HCT116 (cell line): Measurements from ENCODE around the gene AGTRAP. TPM values are rescaled to one million over a fixed set of nuclear protein-coding genes. Genes with fewer than 3 reads are reported as not detected.

Source experiments
- ATAC-seq: fragments of 200-7000 bp; cut with Tn5 transposase; 2 replicates; pipeline ENCODE4 v1.9.1; 2020; ENCODE audit warnings: mild to moderate bottlenecking, moderate library complexity
- BruUV-seq: library from RNA; stranded (reverse); fragments of 400-500 nt; replicated peaks from 2 replicates; lab custom pipeline; 2021; lab: Mats Ljungman, UMichigan
- CTCF ChIA-PET: fragments of 300-600 bp; sonication (Branson Sonifier 250); formaldehyde crosslinking; loops from one replicate; lab custom pipeline; 2021; ENCODE audit warnings: antibody characterized with exemption; lab: Charles Lee
- POLR2A ChIA-PET: fragments of 300-600, 350-600 bp; sonication (Branson Sonifier 250); formaldehyde crosslinking; loops from one replicate; lab custom pipeline; 2021; ENCODE audit warnings: antibody characterized with exemption; lab: Charles Lee
- RAD21 ChIA-PET, 2 experiments: fragments of 300-600 bp; sonication (Branson Sonifier 250); formaldehyde crosslinking; loops; one replicate each; lab custom pipeline; 2023; ENCODE audit warnings: low total read pairs in 2 of 2; ENCODE audit not compliant: uncharacterized antibody in 2 of 2, unreplicated experiment in 2 of 2, low non-redundant PET in 1 of 2; lab: Charles Lee
- DNase-seq: peaks from one replicate; pipeline ENCODE4 v3.0.0-alpha.2; 2010; ENCODE audit warnings: low read depth, low spot score
- H2AFZ ChIP-seq: fragments of 200-600 bp; shearing (Covaris generic), sonication (generic); 2 replicates; pipeline ENCODE4 v1.6.1; 2017; ENCODE audit warnings: low read depth, mixed run types, mixed read lengths, antibody characterized with exemption, low read length; ENCODE audit not compliant: poor library complexity, severe bottlenecking
- H3K27ac ChIP-seq: 2 replicates; pipeline ENCODE4 v1.5.1; 2012; ENCODE audit warnings: low read depth, low read length
- H3K27me3 ChIP-seq: fragments of 200-600 bp; sonication (generic); 2 replicates; pipeline ENCODE4 v1.6.1; 2016; ENCODE audit warnings: mixed run types, low read length, mixed read lengths; ENCODE audit not compliant: insufficient read depth
- H3K36me3 ChIP-seq, 2 experiments: fragments of 200-500 bp in 1 of 2; fragments of 200-600 bp in 1 of 2; sonication (Bioruptor generic) in 1 of 2; sonication (generic) in 1 of 2; 2 replicates each; pipeline versions ENCODE4 v1.5.1 to v1.6.1; 2014 to 2016; ENCODE audit warnings: low read length in 2 of 2, inconsistent platforms in 1 of 2, mixed read lengths in 1 of 2, mixed run types in 1 of 2; ENCODE audit not compliant: insufficient read depth in 2 of 2, control insufficient read depth in 1 of 2
- H3K4me1 ChIP-seq, 2 experiments: fragments of 200-600 bp in 1 of 2; sonication (generic) in 1 of 2; 2 replicates each; pipeline versions ENCODE4 v1.5.1 to v1.6.1; 2012 to 2017; ENCODE audit warnings: low read length in 2 of 2, inconsistent platforms in 1 of 2, mild to moderate bottlenecking in 1 of 2, mixed read lengths in 1 of 2, mixed run types in 1 of 2, moderate library complexity in 1 of 2; ENCODE audit not compliant: insufficient read depth in 2 of 2, control insufficient read depth in 1 of 2
- H3K4me2 ChIP-seq: fragments of 200-600 bp; sonication (generic); 2 replicates; pipeline ENCODE4 v1.6.1; 2017; ENCODE audit warnings: mixed run types, low read length, mixed read lengths
- H3K4me3 ChIP-seq, 2 experiments: fragments of 200-600 bp in 1 of 2; sonication (generic) in 1 of 2; replicated peaks in 1 of 2; 2 replicates each; pipeline ENCODE4 v1.5.1; 2011 to 2016; ENCODE audit warnings: low read length in 2 of 2, control low read depth in 1 of 2, low read depth in 1 of 2, mild to moderate bottlenecking in 1 of 2, mixed read lengths in 1 of 2, mixed run types in 1 of 2
- H3K79me2 ChIP-seq: fragments of 200-600 bp; sonication (generic); 2 replicates; pipeline ENCODE4 v1.6.1; 2017; ENCODE audit warnings: mild to moderate bottlenecking, mixed run types, low read length, moderate library complexity, mixed read lengths; ENCODE audit not compliant: insufficient read depth
- H3K9ac ChIP-seq: fragments of 200-600 bp; sonication (generic); 2 replicates; pipeline ENCODE4 v1.6.1; 2016; ENCODE audit warnings: low read length, mixed read lengths
- H3K9me2 ChIP-seq: fragments of 200-600 bp; sonication (generic), shearing (Covaris generic); 2 replicates; pipeline ENCODE4 v1.6.1; 2017; ENCODE audit warnings: mixed run types, mild to moderate bottlenecking, moderate library complexity; ENCODE audit not compliant: insufficient read depth
- H3K9me3 ChIP-seq, 2 experiments: fragments of 200-500 bp in 1 of 2; fragments of 200-600 bp in 1 of 2; sonication (Bioruptor generic) in 1 of 2; sonication (generic) in 1 of 2; 2 replicates each; pipeline ENCODE4 v1.6.1; 2014 to 2017; ENCODE audit warnings: low read length in 2 of 2, mixed read lengths in 2 of 2, inconsistent platforms in 1 of 2, low read depth in 1 of 2, mild to moderate bottlenecking in 1 of 2, mixed run types in 1 of 2, moderate library complexity in 1 of 2; ENCODE audit not compliant: control insufficient read depth in 1 of 2, insufficient read depth in 1 of 2
- H4K20me1 ChIP-seq: fragments of 200-600 bp; sonication (generic), shearing (Covaris generic); 2 replicates; pipeline ENCODE4 v1.6.1; 2017; ENCODE audit warnings: mixed run types, mild to moderate bottlenecking, moderate library complexity; ENCODE audit not compliant: insufficient read depth
- CBX3 ChIP-seq: IDR thresholded peaks from 2 replicates; pipeline ENCODE4 v1.6.1; 2012; ENCODE audit warnings: low read depth
- EGR1 ChIP-seq: IDR thresholded peaks from 2 replicates; pipeline ENCODE4 v1.6.1; 2012; ENCODE audit warnings: low read depth
- ELF1 ChIP-seq: IDR thresholded peaks from 2 replicates; pipeline ENCODE4 v1.6.1; 2012; ENCODE audit warnings: low read depth, borderline replicate concordance
- EZH2 ChIP-seq: fragments of 200-600 bp; sonication (generic); IDR thresholded peaks from 2 replicates; pipeline ENCODE4 v1.6.1; 2017; ENCODE audit warnings: antibody characterized with exemption, mixed run types
- EZH2phosphoT487 ChIP-seq: fragments of 200-600 bp; IDR thresholded peaks from 2 replicates; pipeline ENCODE4 v1.6.1; 2018; ENCODE audit warnings: antibody characterized with exemption, borderline replicate concordance
- JUND ChIP-seq: IDR thresholded peaks from 2 replicates; pipeline ENCODE4 v1.6.1; 2012
- POLR2AphosphoS5 ChIP-seq: IDR thresholded peaks from 2 replicates; pipeline ENCODE4 v1.6.1; 2011; ENCODE audit warnings: mild to moderate bottlenecking, low read depth, low read length, moderate library complexity
- RAD21 ChIP-seq: IDR thresholded peaks from 2 replicates; pipeline ENCODE4 v1.6.1; 2012; ENCODE audit warnings: low read depth, mild to moderate bottlenecking
- SRF ChIP-seq: IDR thresholded peaks from 2 replicates; pipeline ENCODE4 v1.6.1; 2012; ENCODE audit warnings: low read depth
- YY1 ChIP-seq: IDR thresholded peaks from 2 replicates; pipeline ENCODE4 v1.6.1; 2011; ENCODE audit warnings: low read length, low read depth, moderate library complexity, mild to moderate bottlenecking; ENCODE audit not compliant: insufficient replicate concordance; ENCODE audit errors: extremely low read depth
- ZFX ChIP-seq: fragments of 450-650 bp; IDR thresholded peaks from 2 replicates; pipeline ENCODE4 v1.6.1; 2017
- ZNF274 ChIP-seq: fragments of 200-500 bp; sonication (Bioruptor generic); IDR thresholded peaks from 2 replicates; pipeline ENCODE4 v1.6.1; 2014; ENCODE audit warnings: mild to moderate bottlenecking, low read depth, low read length, inconsistent platforms
- intact Hi-C: fragments of 100-400 bp; cut with micrococcal nuclease; formaldehyde crosslinking; loops from 2 replicates; pipeline ENCODE4 v1.10.0; 2022
- total RNA-seq: library from RNA; stranded (reverse); gene quantifications from one replicate; pipeline ENCODE4 v1.2.1, GENCODE V29; 2021; ENCODE audit not compliant: unreplicated experiment
- TF ChIP-seq, protein P1 (sequence below): IDR thresholded peaks from 2 replicates; pipeline ENCODE4 v1.6.1; 2012; ENCODE audit warnings: low read depth
- TF ChIP-seq, protein P2 (sequence below): IDR thresholded peaks from 2 replicates; pipeline ENCODE4 v1.6.1; 2012
- TF ChIP-seq, protein P3 (sequence below): IDR thresholded peaks from 2 replicates; pipeline ENCODE4 v1.6.1; 2011; ENCODE audit warnings: mild to moderate bottlenecking, low read length, moderate library complexity; ENCODE audit not compliant: insufficient replicate concordance; ENCODE audit errors: extremely low read depth
- TF ChIP-seq, protein P4 (sequence below), 3 experiments: fragments of 200-600 bp in 1 of 3; sonication (generic) in 1 of 3; IDR thresholded peaks in 2 of 3; conservative IDR thresholded peaks in 1 of 3; 2 replicates each; pipeline ENCODE4 v1.5.1; 2012 to 2017; ENCODE audit warnings: low read depth in 2 of 3, low read length in 2 of 3, antibody characterized with exemption in 1 of 3, borderline replicate concordance in 1 of 3, control low read depth in 1 of 3, mild to moderate bottlenecking in 1 of 3, mixed read lengths in 1 of 3, mixed run types in 1 of 3, moderate library complexity in 1 of 3; ENCODE audit not compliant: insufficient read depth in 1 of 3

AGTRAP gene
- total RNA-seq, 1 experiment from 2014 or later, result 49.0 TPM

DNA sequence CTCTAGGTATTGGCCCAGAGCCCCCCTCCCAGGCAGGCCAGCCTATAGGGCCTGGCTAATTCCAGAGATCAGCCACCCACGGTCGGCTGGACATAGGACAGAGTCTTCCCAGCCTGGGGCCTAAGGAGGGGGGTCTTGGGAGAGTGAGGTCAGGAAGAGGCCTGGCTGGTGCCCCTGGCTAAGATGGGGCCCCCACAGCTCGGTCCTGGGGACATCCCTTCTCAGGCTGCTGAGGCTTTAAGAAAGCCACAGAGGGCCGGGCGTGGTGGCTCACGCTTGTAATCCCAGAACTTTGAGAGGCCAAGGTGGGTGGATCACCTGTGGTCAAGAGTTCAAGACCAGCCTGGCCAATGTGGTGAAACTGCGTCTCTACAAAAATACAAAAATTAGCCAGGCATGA, 28.6 kb downstream of the AGTRAP start:
- Histone ChIP-seq H3K9me2 (no peaks in the 10 kb centered on the region), H3K4me1 (peaks cover 0 to 11% of the 10 kb centered on the region in 2 experiments; a peak in 1 of 4 replicates), H4K20me1 (no peaks in the 10 kb centered on the region), H3K36me3 (no peaks in the 10 kb centered on the region), H3K4me2 (no peak overlapping the region), H3K9me3 (no peaks in the 10 kb centered on the region), H2AFZ (no peak overlapping the region), H3K9ac (no peak overlapping the region), H3K4me3 (no peak overlapping the region), H3K27ac (no peak overlapping the region), H3K79me2 (no peaks in the 10 kb centered on the region), H3K27me3 (no peaks in the 10 kb centered on the region)
- ChIA-PET CTCF (interaction anchor here (0.7 kb wide), 1 partner anchor 45 kb away, joined by 3 read pairs; no protein-coding TSS in a partner anchor), POLR2A (no interaction called here), RAD21 (no interaction called here)
- intact Hi-C loops, result no loop called here
- ATAC-seq, result no peak
- no TSS peak for BruUV-seq
- TF ChIP-seq, protein P1, sequence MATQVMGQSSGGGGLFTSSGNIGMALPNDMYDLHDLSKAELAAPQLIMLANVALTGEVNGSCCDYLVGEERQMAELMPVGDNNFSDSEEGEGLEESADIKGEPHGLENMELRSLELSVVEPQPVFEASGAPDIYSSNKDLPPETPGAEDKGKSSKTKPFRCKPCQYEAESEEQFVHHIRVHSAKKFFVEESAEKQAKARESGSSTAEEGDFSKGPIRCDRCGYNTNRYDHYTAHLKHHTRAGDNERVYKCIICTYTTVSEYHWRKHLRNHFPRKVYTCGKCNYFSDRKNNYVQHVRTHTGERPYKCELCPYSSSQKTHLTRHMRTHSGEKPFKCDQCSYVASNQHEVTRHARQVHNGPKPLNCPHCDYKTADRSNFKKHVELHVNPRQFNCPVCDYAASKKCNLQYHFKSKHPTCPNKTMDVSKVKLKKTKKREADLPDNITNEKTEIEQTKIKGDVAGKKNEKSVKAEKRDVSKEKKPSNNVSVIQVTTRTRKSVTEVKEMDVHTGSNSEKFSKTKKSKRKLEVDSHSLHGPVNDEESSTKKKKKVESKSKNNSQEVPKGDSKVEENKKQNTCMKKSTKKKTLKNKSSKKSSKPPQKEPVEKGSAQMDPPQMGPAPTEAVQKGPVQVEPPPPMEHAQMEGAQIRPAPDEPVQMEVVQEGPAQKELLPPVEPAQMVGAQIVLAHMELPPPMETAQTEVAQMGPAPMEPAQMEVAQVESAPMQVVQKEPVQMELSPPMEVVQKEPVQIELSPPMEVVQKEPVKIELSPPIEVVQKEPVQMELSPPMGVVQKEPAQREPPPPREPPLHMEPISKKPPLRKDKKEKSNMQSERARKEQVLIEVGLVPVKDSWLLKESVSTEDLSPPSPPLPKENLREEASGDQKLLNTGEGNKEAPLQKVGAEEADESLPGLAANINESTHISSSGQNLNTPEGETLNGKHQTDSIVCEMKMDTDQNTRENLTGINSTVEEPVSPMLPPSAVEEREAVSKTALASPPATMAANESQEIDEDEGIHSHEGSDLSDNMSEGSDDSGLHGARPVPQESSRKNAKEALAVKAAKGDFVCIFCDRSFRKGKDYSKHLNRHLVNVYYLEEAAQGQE, result no peak
- TF ChIP-seq, protein P2, sequence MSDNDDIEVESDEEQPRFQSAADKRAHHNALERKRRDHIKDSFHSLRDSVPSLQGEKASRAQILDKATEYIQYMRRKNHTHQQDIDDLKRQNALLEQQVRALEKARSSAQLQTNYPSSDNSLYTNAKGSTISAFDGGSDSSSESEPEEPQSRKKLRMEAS, result no peak
- no peak for TF ChIP-seq EZH2
- TF ChIP-seq ZNF274, result no peak
- no peak for TF ChIP-seq SRF
- no peak for TF ChIP-seq CBX3
- TF ChIP-seq EZH2phosphoT487, result no peak
- no peak for TF ChIP-seq ELF1
- TF ChIP-seq POLR2AphosphoS5, result no peak
- TF ChIP-seq, protein P3, sequence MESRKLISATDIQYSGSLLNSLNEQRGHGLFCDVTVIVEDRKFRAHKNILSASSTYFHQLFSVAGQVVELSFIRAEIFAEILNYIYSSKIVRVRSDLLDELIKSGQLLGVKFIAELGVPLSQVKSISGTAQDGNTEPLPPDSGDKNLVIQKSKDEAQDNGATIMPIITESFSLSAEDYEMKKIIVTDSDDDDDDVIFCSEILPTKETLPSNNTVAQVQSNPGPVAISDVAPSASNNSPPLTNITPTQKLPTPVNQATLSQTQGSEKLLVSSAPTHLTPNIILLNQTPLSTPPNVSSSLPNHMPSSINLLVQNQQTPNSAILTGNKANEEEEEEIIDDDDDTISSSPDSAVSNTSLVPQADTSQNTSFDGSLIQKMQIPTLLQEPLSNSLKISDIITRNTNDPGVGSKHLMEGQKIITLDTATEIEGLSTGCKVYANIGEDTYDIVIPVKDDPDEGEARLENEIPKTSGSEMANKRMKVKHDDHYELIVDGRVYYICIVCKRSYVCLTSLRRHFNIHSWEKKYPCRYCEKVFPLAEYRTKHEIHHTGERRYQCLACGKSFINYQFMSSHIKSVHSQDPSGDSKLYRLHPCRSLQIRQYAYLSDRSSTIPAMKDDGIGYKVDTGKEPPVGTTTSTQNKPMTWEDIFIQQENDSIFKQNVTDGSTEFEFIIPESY, result no peak
- no peak for TF ChIP-seq RAD21
- TF ChIP-seq EGR1, result no peak
- no peak for TF ChIP-seq ZFX
- no peak for TF ChIP-seq JUND
- TF ChIP-seq, protein P4, sequence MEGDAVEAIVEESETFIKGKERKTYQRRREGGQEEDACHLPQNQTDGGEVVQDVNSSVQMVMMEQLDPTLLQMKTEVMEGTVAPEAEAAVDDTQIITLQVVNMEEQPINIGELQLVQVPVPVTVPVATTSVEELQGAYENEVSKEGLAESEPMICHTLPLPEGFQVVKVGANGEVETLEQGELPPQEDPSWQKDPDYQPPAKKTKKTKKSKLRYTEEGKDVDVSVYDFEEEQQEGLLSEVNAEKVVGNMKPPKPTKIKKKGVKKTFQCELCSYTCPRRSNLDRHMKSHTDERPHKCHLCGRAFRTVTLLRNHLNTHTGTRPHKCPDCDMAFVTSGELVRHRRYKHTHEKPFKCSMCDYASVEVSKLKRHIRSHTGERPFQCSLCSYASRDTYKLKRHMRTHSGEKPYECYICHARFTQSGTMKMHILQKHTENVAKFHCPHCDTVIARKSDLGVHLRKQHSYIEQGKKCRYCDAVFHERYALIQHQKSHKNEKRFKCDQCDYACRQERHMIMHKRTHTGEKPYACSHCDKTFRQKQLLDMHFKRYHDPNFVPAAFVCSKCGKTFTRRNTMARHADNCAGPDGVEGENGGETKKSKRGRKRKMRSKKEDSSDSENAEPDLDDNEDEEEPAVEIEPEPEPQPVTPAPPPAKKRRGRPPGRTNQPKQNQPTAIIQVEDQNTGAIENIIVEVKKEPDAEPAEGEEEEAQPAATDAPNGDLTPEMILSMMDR (IDR thresholded peaks at IDR 0.05 in 2 of 3, conservative IDR thresholded peaks at IDR 0.05 in 1 of 3; ENCODE audit: borderline replicate concordance in 1 of 3, insufficient read depth in 1 of 3, low read depth in 2 of 3, low read length in 2 of 3), result no peak
- TF ChIP-seq YY1, result no peak
- no peak for DNase-seq
